HG03558 (cell line): ENCODE results near the gene UBLCP1.

ENCODE experiments used
- ATAC-seq: cut with Tn5 transposase; IDR thresholded peaks from one replicate; pipeline ENCODE4 v1.9.1; 2021; ENCODE audit warnings: moderate number of reproducible peaks; ENCODE audit not compliant: unreplicated experiment; ENCODE audit errors: extremely low read depth

The UBLCP1 gene

GRCh38 chr5:159309689-159310433 is 46.8 kb downstream of the UBLCP1 start:
- no peak for ATAC-seq

- no peak for ATAC-seq
These were observed 47.4 kb downstream of the UBLCP1 start for GRCh38 chr5:159310511-159310910.

GRCh38 chr5:159311063-159311462 is 48.0 kb downstream of the UBLCP1 start:
- ATAC-seq, result no peak

DNA sequence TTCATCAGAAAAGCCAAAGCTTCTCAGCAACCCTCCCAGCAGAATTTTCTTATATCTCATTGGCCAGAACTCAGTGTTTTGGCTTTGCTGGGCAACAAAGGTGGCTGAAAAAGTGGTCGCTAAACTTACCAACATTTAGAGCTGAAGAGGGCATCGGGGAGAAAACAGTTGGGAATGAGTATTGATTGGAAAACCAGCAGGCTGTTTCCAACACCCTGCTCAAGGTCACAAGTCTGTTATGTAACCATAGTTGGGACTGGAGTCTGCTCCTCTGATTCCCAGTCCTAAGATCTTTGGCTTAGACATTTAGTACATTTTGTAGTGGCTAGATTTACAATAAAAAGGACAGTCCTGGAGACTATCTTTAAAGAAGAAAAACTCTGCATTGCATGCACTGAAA is 50.1 kb downstream of the UBLCP1 start:
- ATAC-seq, result no peak

- ATAC-seq, result no peak
These were observed 53.7 kb downstream of the UBLCP1 start for GRCh38 chr5:159316519-159317383.

- no peak for ATAC-seq
These were observed 54.8 kb downstream of the UBLCP1 start for GRCh38 chr5:159317849-159318248.

- ATAC-seq, result no peak
These were observed 55.4 kb downstream of the UBLCP1 start for GRCh38 chr5:159318448-159318847.

DNA sequence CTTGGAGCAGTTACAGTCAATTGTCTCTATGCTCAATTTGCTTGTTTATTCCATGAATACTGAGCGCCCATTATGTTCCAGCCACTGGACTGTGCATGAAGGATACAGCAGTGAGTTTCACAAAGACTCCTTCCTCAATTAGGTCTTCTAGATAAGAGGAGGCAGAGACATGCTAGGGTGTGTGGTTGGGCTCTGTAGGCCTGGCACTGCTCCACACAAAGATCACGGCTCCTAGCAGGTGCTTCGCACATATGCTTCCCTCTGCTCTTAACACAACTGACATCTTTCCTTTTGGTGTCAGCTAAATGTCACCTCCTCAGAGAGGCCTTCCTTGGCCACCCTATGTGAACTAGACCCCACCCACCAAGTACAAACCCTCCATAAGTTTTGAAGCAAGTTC is 56.3 kb downstream of the UBLCP1 start:
- ATAC-seq, result no peak

DNA sequence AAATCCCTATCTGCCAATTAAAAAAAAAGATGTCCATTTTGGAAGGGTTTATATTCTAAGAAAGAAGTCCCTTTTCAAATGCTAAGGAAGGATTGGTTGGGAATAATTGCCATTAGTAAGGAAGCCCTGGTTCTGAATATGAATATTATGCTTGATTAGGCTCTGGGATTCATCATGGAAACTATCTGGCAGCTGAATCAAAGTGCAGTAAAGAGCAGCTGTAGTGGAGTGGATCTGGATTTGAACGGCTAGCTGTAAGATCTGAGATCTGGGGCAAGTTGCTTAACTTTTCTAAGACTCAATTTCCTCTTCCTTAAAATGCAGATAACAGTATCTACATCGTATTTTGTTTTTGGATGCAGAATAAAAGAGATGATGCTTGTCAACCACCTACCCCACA is 56.7 kb downstream of the UBLCP1 start:
- ATAC-seq, result no peak

GRCh38 chr5:159322180-159322579 is 59.1 kb downstream of the UBLCP1 start:
- no peak for ATAC-seq

- ATAC-seq, result no peak
These were observed 61.1 kb downstream of the UBLCP1 start for GRCh38 chr5:159324102-159324755.

GRCh38 chr5:159324986-159325385 is 61.9 kb downstream of the UBLCP1 start:
- no peak for ATAC-seq

DNA sequence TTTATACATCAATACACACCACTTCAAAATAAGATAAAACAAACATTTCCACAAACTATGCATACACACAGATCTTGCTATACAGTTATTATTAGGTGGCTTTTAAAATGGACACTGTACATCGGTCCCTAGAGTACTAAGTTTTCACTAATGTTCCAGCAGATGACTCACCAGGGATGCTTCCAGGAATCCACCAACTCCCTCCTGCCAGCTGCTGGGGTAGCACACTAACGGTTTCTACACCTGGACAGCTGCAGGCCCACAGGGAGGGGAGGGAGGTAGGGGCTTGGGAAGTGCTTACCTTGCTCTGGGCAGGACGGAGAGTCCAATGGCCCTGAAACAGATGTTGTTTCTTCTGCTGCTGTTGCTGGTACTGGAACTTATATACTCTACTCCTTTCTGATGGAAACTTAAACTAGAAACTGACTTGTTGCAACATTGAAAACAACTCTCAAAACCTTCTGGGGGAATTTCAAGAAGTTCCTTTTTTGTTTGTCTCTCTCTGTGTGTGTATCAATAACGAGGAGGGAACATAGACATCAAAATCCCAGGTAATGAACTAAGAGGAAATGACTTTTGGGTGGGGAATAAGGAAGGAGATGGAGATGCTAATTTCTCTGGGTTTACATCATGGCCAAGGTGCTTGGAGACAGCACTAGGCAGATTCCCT is 67.2 kb downstream of the UBLCP1 start, which contains the start of gene IL12B:
Gene IL12B (minus strand): TSS at position 357 of the 670 bp plus-strand sequence. CDS start 3,705 bp downstream, outside the sequence.
- no peak for ATAC-seq

DNA sequence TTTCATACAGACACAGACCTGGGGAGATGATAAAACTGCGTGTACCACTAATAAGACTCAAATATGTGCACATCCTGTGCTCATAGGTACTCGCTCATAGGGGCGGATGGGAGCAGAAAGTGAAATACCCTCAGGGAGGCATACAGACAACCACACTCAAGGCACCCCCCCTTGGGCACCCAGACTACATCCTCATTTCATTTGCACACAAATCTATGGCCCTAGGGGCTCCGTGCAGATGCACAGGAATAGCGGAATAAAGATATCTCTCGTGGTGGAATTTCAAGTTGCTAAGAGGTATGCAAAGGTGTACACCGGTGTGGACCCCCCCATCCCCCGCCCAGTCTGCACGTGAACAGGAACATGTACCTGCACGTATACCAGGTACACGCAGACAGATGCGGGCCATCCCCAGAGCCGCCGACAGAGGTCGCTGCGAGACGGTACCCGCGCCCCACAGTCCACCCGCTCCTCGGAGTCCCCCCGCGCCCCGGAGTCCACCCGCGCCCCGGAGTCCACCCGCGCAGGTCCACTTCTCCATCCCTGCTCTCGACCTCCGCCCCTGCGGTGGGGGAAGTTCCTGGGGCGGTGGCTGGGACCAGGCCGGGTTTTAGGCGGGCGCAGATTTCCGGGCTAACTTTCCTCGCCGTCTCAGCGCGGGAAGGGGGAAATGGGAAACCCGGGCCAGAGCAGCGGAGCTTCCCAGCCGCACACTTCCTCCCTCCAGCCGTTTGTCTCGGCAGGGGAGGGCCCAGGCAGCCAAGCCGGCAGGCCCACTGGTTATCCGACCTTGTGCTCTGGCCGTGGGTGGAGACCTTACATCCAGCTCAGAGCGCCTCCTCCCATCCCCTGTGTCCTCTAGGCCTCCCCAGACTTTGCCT is 68.2 kb downstream of the UBLCP1 start:
- no peak for ATAC-seq

DNA sequence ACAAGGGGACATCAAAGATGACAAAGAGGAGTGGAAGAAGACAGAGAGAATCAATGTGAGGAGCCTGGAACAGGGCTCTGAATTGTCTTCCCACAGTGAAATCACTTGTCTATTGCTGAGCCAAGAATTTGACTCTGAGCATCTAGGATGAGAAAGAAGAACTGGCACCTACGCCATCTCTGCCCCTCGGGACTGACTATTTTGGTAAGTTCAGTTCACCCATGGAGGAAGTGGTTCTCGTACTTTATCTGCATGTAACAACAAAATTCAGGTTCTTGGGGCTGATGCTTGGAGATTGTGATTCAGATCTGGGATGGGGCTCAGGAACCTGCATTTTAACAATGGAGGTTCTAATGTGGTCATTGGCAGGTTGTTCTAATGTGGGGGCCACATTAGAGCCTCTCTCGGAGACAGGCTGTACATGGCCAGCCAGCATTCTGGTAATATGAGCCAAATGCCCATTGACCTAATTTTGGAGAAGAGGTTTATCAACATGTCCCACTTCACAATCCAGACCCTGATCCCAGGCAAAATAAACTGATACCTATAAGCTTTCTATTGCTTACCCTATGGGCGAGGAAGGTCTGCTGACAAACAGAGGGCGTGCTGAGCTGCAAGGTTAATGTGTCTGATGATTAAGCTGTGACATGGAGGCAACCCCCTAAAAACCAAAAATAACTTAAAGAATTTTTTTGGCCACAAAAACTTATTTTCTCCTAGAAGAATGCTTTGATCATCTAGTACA is 69.9 kb downstream of the UBLCP1 start:
- no peak for ATAC-seq

- ATAC-seq, result no peak
These were observed 70.4 kb downstream of the UBLCP1 start for GRCh38 chr5:159333545-159333925.
